Stomach smooth muscle (tissue), 2 donors: ENCODE data around the gene APH1B.

Experiments
- H3K27ac ChIP-seq: one replicate; pipeline ENCODE4 v1.7.0; 2013; ENCODE audit warnings: mild to moderate bottlenecking, low read length, inconsistent platforms
- H3K27me3 ChIP-seq, 2 donors: one replicate each; pipeline ENCODE4 v1.7.0; 2013; ENCODE audit warnings: low read length in 2 of 2; ENCODE audit not compliant: insufficient read depth in 2 of 2, control insufficient read depth in 1 of 2
- H3K36me3 ChIP-seq, 2 donors: one replicate each; pipeline ENCODE4 v1.7.0; 2013; ENCODE audit warnings: low read length in 2 of 2; ENCODE audit not compliant: control insufficient read depth in 2 of 2, insufficient read depth in 2 of 2
- H3K4me1 ChIP-seq: one replicate; pipeline ENCODE4 v1.7.0; 2013; ENCODE audit warnings: low read length; ENCODE audit not compliant: control insufficient read depth, insufficient read depth
- H3K4me3 ChIP-seq, 2 donors: one replicate each; pipeline ENCODE4 v1.7.0; 2013; ENCODE audit warnings: low read length in 2 of 2
- H3K9ac ChIP-seq, 2 donors: one replicate each; pipeline ENCODE4 v1.7.0; 2013; ENCODE audit warnings: low read length in 2 of 2, mild to moderate bottlenecking in 1 of 2
- H3K9me3 ChIP-seq, 2 donors: one replicate each; pipeline ENCODE4 v1.7.0; 2013; ENCODE audit warnings: low read length in 2 of 2; ENCODE audit not compliant: control insufficient read depth in 2 of 2
- donor health status: healthy.
- donor health status: Pancreatic carcinoma.

APH1B gene

GRCh38 chr15:63252292-63252691 is 25.1 kb upstream of the APH1B start:
- Histone ChIP-seq H3K27me3 (no peaks in the 10 kb centered on the region), H3K4me3 (no peak overlapping the region), H3K9ac (no peak overlapping the region), H3K4me1 (no peaks in the 10 kb centered on the region), H3K27ac (no peak overlapping the region), H3K9me3 (no peaks in the 10 kb centered on the region), H3K36me3 (peaks cover 4 to 6% of the 10 kb centered on the region in 2 donors)

- no peak overlapping the region for H3K4me3 ChIP-seq
- H3K27ac ChIP-seq, result no peak overlapping the region
- H3K36me3 ChIP-seq, result peaks cover 6 to 7% of the 10 kb centered on the region in 2 donors
- H3K9me3 ChIP-seq, result no peaks in the 10 kb centered on the region
- H3K4me1 ChIP-seq, result no peaks in the 10 kb centered on the region
- H3K27me3 ChIP-seq, result no peaks in the 10 kb centered on the region
- H3K9ac ChIP-seq, result no peak overlapping the region
Observed at GRCh38 chr15:63254991-63255390, 22.4 kb upstream of the APH1B start.

- no peak overlapping the region for H3K9ac ChIP-seq
- H3K27ac ChIP-seq, result no peak overlapping the region
- no peaks in the 10 kb centered on the region for H3K9me3 ChIP-seq
- H3K27me3 ChIP-seq, result no peaks in the 10 kb centered on the region
- peaks cover 3 to 9% of the 10 kb centered on the region in 2 donors for H3K36me3 ChIP-seq
- no peaks in the 10 kb centered on the region for H3K4me1 ChIP-seq
- H3K4me3 ChIP-seq, result no peak overlapping the region
Observed at GRCh38 chr15:63255489-63255990, 21.9 kb upstream of the APH1B start.

- H3K36me3 ChIP-seq, result peaks cover 0 to 6% of the 10 kb centered on the region in 2 donors
Observed at GRCh38 chr15:63256433-63257274, 20.8 kb upstream of the APH1B start.

GRCh38 chr15:63258658-63259057 is 18.7 kb upstream of the APH1B start:
- Histone ChIP-seq H3K27me3 (no peaks in the 10 kb centered on the region), H3K9ac (no peak overlapping the region), H3K4me1 (no peaks in the 10 kb centered on the region), H3K9me3 (no peaks in the 10 kb centered on the region), H3K36me3 (peaks cover 0 to 8% of the 10 kb centered on the region in 2 donors), H3K4me3 (no peak overlapping the region), H3K27ac (no peak overlapping the region)

More at GRCh38 chr15:63256433-63257274, 20.8 kb upstream of the APH1B start:
- H3K27me3 ChIP-seq, result no peaks in the 10 kb centered on the region
- H3K4me1 ChIP-seq, result no peaks in the 10 kb centered on the region
- H3K4me3 ChIP-seq, result no peak overlapping the region
- no peaks in the 10 kb centered on the region for H3K9me3 ChIP-seq
- no peak overlapping the region for H3K9ac ChIP-seq
- no peak overlapping the region for H3K27ac ChIP-seq

DNA sequence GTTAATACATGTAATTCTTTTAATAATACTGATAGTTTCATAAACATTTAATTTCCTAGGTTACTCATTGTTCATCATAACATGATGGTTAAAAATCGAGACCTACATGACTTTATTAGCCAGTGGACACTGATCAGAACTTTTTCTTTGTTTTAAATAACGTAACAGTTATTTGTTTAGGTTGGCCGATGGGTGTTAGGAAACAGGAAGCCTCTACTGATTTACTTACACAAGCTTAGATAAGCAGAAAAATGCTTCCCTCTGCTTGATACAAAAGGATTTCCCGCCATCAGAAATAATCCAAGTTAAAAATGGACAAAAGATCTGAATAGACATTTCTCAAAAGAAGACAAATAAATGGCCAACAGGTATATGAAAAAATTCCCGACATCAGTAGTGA is 16.6 kb upstream of the APH1B start:
- H3K4me3 ChIP-seq, result no peak overlapping the region
- H3K27me3 ChIP-seq, result no peaks in the 10 kb centered on the region
- H3K36me3 ChIP-seq, result peaks cover 0 to 10% of the 10 kb centered on the region in 2 donors
- no peak overlapping the region for H3K9ac ChIP-seq
- no peak overlapping the region for H3K27ac ChIP-seq
- H3K4me1 ChIP-seq, result no peaks in the 10 kb centered on the region
- no peaks in the 10 kb centered on the region for H3K9me3 ChIP-seq

- Histone ChIP-seq H3K9ac (no peak overlapping the region), H3K27me3 (no peaks in the 10 kb centered on the region), H3K4me1 (no peaks in the 10 kb centered on the region), H3K9me3 (no peaks in the 10 kb centered on the region), H3K4me3 (no peak overlapping the region), H3K27ac (no peak overlapping the region), H3K36me3 (peaks cover 0 to 10% of the 10 kb centered on the region in 2 donors)
Observed at GRCh38 chr15:63261311-63261710, 16.1 kb upstream of the APH1B start.

- no peaks in the 10 kb centered on the region for H3K9me3 ChIP-seq
- H3K27ac ChIP-seq, result no peak overlapping the region
- H3K36me3 ChIP-seq, result peaks cover 0 to 8% of the 10 kb centered on the region in 2 donors
Observed at GRCh38 chr15:63263519-63263918, 13.9 kb upstream of the APH1B start.

GRCh38 chr15:63264688-63265293 is 12.6 kb upstream of the APH1B start:
- peaks cover 0 to 9% of the 10 kb centered on the region in 2 donors for H3K36me3 ChIP-seq
- no peaks in the 10 kb centered on the region for H3K9me3 ChIP-seq
- no peaks in the 10 kb centered on the region for H3K27me3 ChIP-seq
- no peaks in the 10 kb centered on the region for H3K4me1 ChIP-seq
- H3K4me3 ChIP-seq, result no peak overlapping the region
- H3K27ac ChIP-seq, result no peak overlapping the region
- no peak overlapping the region for H3K9ac ChIP-seq

More at GRCh38 chr15:63263519-63263918, 13.9 kb upstream of the APH1B start:
- no peaks in the 10 kb centered on the region for H3K27me3 ChIP-seq
- H3K9ac ChIP-seq, result no peak overlapping the region
- H3K4me1 ChIP-seq, result no peaks in the 10 kb centered on the region
- no peak overlapping the region for H3K4me3 ChIP-seq

- no peak overlapping the region for H3K4me3 ChIP-seq
- no peak overlapping the region for H3K27ac ChIP-seq
- H3K9me3 ChIP-seq, result no peaks in the 10 kb centered on the region
- H3K27me3 ChIP-seq, result no peaks in the 10 kb centered on the region
- no peak overlapping the region for H3K9ac ChIP-seq
- H3K36me3 ChIP-seq, result no peaks in the 10 kb centered on the region
- peaks cover 6% of the 10 kb centered on the region for H3K4me1 ChIP-seq
Observed at GRCh38 chr15:63274427-63274826, 3.0 kb upstream of the APH1B start.
